Sigmoid colon (tissue), 7 donors: ENCODE measurements around the gene ABCC4. TPM values are rescaled to one million over a fixed set of nuclear protein-coding genes. Genes with fewer than 3 reads are reported as not detected.

ENCODE experiments used
- DNase-seq: peaks from one replicate; pipeline ENCODE4 v3.0.0-alpha.2; 2019
- H3K27ac ChIP-seq, 4 donors: fragments of 200-600 bp; sonication (generic); one replicate each; pipeline ENCODE4 v1.5.1; 2016 to 2019; ENCODE audit warnings: mild to moderate bottlenecking in 1 of 4
- H3K27me3 ChIP-seq, 3 donors: fragments of 200-600 bp; sonication (generic); one replicate each; pipeline ENCODE4 v1.5.1; 2019; ENCODE audit warnings: mild to moderate bottlenecking in 1 of 3
- H3K36me3 ChIP-seq, 4 donors: fragments of 200-600 bp; sonication (generic); one replicate each; pipeline ENCODE4 v1.5.1; 2016 to 2019
- H3K4me1 ChIP-seq, 4 donors: fragments of 200-600 bp; sonication (generic); one replicate each; pipeline ENCODE4 v1.5.1; 2017 to 2019
- H3K4me3 ChIP-seq, 4 donors: fragments of 200-600 bp; sonication (generic); one replicate each; pipeline ENCODE4 v1.5.1; 2017 to 2019; ENCODE audit warnings: mild to moderate bottlenecking in 2 of 4, moderate library complexity in 1 of 4
- H3K9me3 ChIP-seq, 4 donors: fragments of 200-600 bp in 3 of 4; sonication (generic) in 3 of 4; one replicate each; pipeline versions ENCODE4 v1.5.1 to v1.6.1; 2013 to 2019
- CTCF ChIP-seq, 4 experiments: fragments of 450-650 bp in 3 of 4; fragments of 200-600 bp in 1 of 4; IDR thresholded peaks; one replicate each; pipeline ENCODE4 v1.5.1; 2016 to 2019; ENCODE audit warnings: antibody characterized with exemption in 4 of 4, mild to moderate bottlenecking in 3 of 4, moderate library complexity in 2 of 4
- EP300 ChIP-seq, 4 donors: sonication (generic); formaldehyde crosslinking; IDR thresholded peaks; one replicate each; pipeline ENCODE4 v1.6.1; 2017; ENCODE audit warnings: antibody characterized with exemption in 4 of 4
- POLR2A ChIP-seq, 2 donors: fragments of 450-650 bp; IDR thresholded peaks; one replicate each; pipeline ENCODE4 v1.6.1; 2016; ENCODE audit warnings: antibody characterized with exemption in 2 of 2, mild to moderate bottlenecking in 2 of 2, moderate library complexity in 2 of 2
- POLR2AphosphoS5 ChIP-seq, 4 donors: sonication (generic); formaldehyde crosslinking; IDR thresholded peaks; one replicate each; pipeline ENCODE4 v1.6.1; 2017; ENCODE audit warnings: antibody characterized with exemption in 4 of 4
- WGBS, 2 donors: extraction: QIAGEN DNeasy Blood & Tissue Kit; methylation state at CpG; one replicate each; pipeline ENCODE4 v1.1.7; 2013; 5-methylcytosine and 5-hydroxymethylcytosine counted together
- intact Hi-C: fragments of 100-400 bp; cut with DNase I; formaldehyde crosslinking; loops from one replicate; pipeline ENCODE4 v1.15.1; 2023
- polyA plus RNA-seq, 3 donors: library from polyadenylated mRNA; stranded (reverse); fragments of 200-250 nt; gene quantifications; one replicate each; pipeline ENCODE4 v1.2.3, GENCODE V29; 2013
- total RNA-seq, 4 donors: library from RNA; depleted of rRNA; stranded (reverse); fragments of >200 nt; gene quantifications; one replicate each; pipeline ENCODE4 v1.1.0, GENCODE V29; 2016
- donor health status: healthy with polysubstance abuse.
- donor health status: Bipolar disorder and iron deficiency.
- donor health status: healthy.

The ABCC4 gene
- total and polyA plus RNA-seq, 7 donors = 1.2 to 56.3 (median 24.3) TPM

GRCh38 chr13:95246292-95247082 is 54.8 kb downstream of the ABCC4 start:
- Histone ChIP-seq H3K27ac (no peak overlapping the region), H3K36me3 (peaks cover 0 to 17% (median 5%) of the 10 kb centered on the region in 4 donors), H3K9me3 (no peaks in the 10 kb centered on the region), H3K4me1 (no peaks in the 10 kb centered on the region), H3K27me3 (no peaks in the 10 kb centered on the region), H3K4me3 (no peak overlapping the region)
- intact Hi-C loops = no loop called here
- WGBS, 2 donors = 39 to 63% methylated on average over 10 of the region's 10 CpGs
- DNase-seq = no peak
- TF ChIP-seq EP300 (IDR thresholded peaks at IDR 0.05) (no peak), POLR2AphosphoS5 (IDR thresholded peaks at IDR 0.05) (no peak), CTCF (IDR thresholded peaks at IDR 0.05) (no peak), POLR2A (IDR thresholded peaks at IDR 0.05) (no peak)

- H3K27me3 ChIP-seq = no peaks in the 10 kb centered on the region
- TF ChIP-seq EP300 (IDR thresholded peaks at IDR 0.05) (no peak), POLR2AphosphoS5 (IDR thresholded peaks at IDR 0.05) (no peak), POLR2A (IDR thresholded peaks at IDR 0.05) (no peak), CTCF (IDR thresholded peaks at IDR 0.05) (no peak)
- 88 to 95% methylated on average over 2 of the region's 2 CpGs for WGBS, 2 donors
- intact Hi-C loops = no loop called here
- no peak for DNase-seq
- H3K4me1 ChIP-seq = no peaks in the 10 kb centered on the region
- peaks cover 0 to 17% (median 5%) of the 10 kb centered on the region in 4 donors for H3K36me3 ChIP-seq
- H3K27ac ChIP-seq = no peak overlapping the region
- no peaks in the 10 kb centered on the region for H3K9me3 ChIP-seq
- H3K4me3 ChIP-seq = no peak overlapping the region
Observed at GRCh38 chr13:95245071-95245470, 56.2 kb downstream of the ABCC4 start.

- Histone ChIP-seq H3K36me3 (peaks cover 0 to 17% (median 5%) of the 10 kb centered on the region in 4 donors), H3K27me3 (no peaks in the 10 kb centered on the region), H3K4me3 (no peak overlapping the region), H3K4me1 (peaks cover 0 to 9% (median 0%) of the 10 kb centered on the region in 4 donors), H3K9me3 (no peaks in the 10 kb centered on the region), H3K27ac (no peak overlapping the region)
- no peak for TF ChIP-seq EP300 (IDR thresholded peaks at IDR 0.05)
- no peak for TF ChIP-seq CTCF (IDR thresholded peaks at IDR 0.05)
- TF ChIP-seq POLR2AphosphoS5 (IDR thresholded peaks at IDR 0.05) = no peak
- TF ChIP-seq POLR2A (IDR thresholded peaks at IDR 0.05) = no peak
- no peak for DNase-seq
- intact Hi-C loops = no loop called here
- WGBS, 2 donors = 69 to 78% methylated on average over 7 of the region's 7 CpGs
Observed at GRCh38 chr13:95243207-95243606, 58.0 kb downstream of the ABCC4 start.

- intact Hi-C loops = no loop called here
- Histone ChIP-seq H3K4me1 (peaks cover 0 to 9% (median 0%) of the 10 kb centered on the region in 4 donors), H3K27me3 (no peaks in the 10 kb centered on the region), H3K4me3 (no peak overlapping the region), H3K27ac (no peak overlapping the region), H3K36me3 (peaks cover 0 to 5% (median 2%) of the 10 kb centered on the region in 4 donors), H3K9me3 (no peaks in the 10 kb centered on the region)
- no peak for DNase-seq
- WGBS, 2 donors = 47 to 98% methylated on average over 1 of the region's 1 CpG
- TF ChIP-seq CTCF (IDR thresholded peaks at IDR 0.05) (no peak), POLR2A (IDR thresholded peaks at IDR 0.05) (no peak), POLR2AphosphoS5 (IDR thresholded peaks at IDR 0.05) (no peak)
Observed at GRCh38 chr13:95241321-95241720, 59.9 kb downstream of the ABCC4 start.
